Head of caudate nucleus (tissue), 42 donors: Measurements from ENCODE around the gene AGAP1.
A peak's percentile ranks its signal among the peaks of the same experiment; 100 is the strongest.

ENCODE experiments used
- DNase-seq, 42 donors: peaks; one replicate each; pipeline versions ENCODE4 v3.0.0 to v3.0.0-alpha.2; 2020 to 2021; ENCODE audit warnings: mixed read lengths in 7 of 42
- intact Hi-C: fragments of 100-400 bp; cut with DNase I; formaldehyde crosslinking; loops from one replicate; pipeline ENCODE4 v1.15.0; 2022

The AGAP1 gene

DNA sequence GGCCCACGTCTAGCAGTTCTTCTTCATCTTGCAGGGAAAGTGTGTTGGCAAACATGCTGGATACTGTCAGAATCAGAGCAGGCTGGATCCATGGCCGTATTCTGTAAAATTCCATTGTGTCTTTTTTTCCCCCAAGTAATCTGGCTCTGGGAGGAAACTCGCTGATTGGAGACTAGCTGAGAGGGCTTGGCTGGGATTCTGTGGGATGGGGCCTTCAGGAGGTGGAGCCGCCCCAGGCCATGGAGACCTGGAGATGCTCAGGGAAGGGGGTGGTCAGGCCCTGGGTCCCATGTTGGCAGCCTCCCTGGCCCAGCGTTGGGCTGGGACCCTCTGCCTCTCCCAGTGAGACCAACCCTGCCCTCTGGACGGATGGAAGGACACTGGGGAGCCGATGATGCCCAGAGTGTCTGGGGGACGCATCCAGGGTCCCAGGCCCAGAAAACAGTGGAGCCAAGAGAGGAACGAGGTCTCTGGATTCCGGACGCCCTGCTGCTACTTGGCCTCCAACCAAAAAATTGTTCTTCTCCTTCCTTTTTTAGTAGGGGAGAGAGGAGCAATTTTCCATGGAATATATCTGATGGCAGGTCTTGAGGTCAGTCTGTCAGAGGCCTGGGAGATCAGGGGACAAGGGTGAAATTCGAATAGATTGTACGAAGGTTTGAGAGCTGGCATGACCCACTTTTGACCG lies 114.5 kb downstream of the AGAP1 start:
- DNase-seq, result peak in 3 of 42 donors; percentile 44 to 76 (median 54)

GRCh38 chr2:235609321-235609720 lies 115.5 kb downstream of the AGAP1 start:
- intact Hi-C loops, result no loop called here
- no peak for DNase-seq

More for the DNA sequence above, 114.5 kb downstream of the AGAP1 start:
- intact Hi-C loops, result no loop called here

DNA sequence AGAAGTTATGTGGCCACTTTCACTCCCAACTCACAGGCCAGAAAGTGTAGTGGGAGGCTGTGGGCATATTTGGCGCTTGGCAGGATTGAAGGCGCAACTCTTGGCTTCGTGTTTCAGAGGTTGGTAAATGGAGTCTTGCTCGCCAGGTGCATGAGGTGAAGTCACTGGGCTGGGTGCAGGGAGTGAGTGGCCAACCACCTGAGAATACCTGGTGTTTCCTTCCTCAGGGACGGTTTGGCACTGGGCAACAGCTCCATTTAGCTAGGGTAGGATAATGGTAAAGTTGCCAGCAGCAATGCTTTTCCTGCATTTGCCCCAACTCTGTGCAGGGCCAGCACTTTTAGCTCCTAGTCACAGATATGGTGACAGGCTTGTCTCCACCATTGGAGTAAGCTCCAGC lies 115.9 kb downstream of the AGAP1 start:
- DNase-seq, result no peak
- intact Hi-C loops, result no loop called here

- intact Hi-C loops, result no loop called here
- peak in 5 of 42 donors; percentile 24 to 75 (median 42) for DNase-seq
Observed at GRCh38 chr2:235610696-235611257, 116.9 kb downstream of the AGAP1 start.

DNA sequence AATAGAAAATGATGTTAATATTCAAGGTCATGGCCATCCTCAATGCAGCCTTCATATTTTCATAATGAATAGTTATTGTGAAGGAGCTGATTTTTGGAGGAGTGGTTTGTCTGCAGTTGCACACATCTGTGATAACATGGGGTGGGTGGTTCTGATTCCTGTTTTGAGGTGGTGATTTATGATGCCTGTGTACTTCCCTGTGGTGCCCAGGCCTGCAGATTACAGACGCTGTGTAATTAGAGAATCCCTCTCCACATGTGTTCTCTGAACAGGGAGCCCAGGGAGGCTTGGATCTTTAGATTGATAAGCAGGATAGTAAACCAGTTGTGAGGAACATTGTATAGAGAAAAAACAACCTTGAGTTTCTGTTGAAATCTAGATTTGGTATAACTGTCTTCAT lies 117.5 kb downstream of the AGAP1 start:
- intact Hi-C loops, result no loop called here
- no peak for DNase-seq

DNA sequence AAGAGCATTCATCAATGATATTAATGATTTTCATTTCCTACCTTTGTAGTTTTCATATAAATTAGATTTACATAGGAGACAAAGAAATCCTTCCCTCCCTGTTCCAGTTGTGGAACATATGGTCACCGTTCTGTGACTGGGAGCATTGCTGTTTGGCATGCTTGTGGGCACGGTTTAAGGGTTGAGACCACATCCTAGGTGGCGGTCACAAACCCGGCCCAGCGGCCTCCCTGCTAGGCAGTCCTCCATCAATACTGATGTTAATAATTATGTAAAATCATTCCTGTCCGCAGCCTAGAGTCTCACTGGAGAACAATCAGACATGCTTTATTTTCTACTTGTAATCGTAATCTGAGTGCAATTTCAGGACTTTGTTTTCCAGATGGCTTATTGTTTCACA lies 117.9 kb downstream of the AGAP1 start:
- intact Hi-C loops, result no loop called here
- no peak for DNase-seq

DNA sequence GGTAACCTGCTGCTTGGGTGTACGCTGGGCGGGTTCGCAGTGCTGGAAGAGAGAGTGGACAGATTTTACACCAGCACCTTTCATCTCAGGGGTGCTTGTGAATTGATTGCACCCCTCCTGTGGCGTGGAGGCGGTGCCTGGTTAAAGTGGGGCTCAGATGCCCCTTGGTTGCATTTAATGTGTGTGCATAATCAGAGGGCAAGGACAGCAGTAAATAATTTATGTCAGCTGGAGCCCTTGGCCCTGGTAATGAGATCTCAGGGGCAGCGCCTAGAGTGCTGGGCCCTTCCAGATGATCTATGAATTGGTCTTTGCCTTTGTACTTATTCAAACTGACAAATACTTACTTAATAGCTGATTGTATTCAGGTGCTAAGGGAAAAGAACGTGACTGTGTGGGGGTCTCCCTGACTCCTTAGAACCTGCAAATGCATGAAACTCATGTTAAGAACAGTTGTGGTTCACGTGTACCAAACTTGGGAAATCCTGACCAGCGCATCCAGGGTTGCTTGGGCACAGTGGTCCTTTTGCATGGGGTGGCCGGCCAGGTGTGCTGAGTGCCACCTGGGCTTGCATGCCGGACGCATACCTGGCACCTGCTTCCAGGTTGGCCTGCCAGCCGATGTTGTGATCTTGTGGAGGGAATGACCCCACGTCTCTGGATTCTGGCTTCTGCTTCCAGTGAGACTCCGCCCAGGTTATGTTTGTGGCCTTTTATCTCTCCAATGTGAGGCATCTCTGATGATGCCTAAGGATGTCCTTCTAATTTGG lies 118.5 kb downstream of the AGAP1 start:
- DNase-seq, result no peak
- intact Hi-C loops, result no loop called here

DNA sequence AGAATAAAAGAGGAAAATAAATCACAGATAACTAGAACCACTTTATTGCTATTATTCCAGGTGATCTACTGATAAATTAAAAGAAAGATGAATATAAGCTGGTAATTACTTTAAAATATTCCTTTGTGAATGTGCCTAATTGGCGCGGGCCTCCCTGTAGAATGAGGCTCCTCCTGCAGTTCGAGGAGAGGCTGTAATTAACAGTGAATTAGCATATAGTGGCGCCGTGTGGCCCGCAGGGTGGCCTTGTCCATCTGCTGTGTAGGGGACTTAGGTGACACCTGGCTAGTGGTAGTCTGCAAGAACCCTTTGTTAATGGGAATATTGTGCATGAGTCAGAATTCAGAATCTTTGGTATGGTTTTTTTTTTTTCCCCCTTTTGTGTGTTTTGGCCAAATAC lies 119.8 kb downstream of the AGAP1 start:
- intact Hi-C loops, result loop anchor here (2.0 kb wide), 1 partner anchor 25 kb away; no protein-coding TSS in a partner anchor
- DNase-seq, result no peak

DNA sequence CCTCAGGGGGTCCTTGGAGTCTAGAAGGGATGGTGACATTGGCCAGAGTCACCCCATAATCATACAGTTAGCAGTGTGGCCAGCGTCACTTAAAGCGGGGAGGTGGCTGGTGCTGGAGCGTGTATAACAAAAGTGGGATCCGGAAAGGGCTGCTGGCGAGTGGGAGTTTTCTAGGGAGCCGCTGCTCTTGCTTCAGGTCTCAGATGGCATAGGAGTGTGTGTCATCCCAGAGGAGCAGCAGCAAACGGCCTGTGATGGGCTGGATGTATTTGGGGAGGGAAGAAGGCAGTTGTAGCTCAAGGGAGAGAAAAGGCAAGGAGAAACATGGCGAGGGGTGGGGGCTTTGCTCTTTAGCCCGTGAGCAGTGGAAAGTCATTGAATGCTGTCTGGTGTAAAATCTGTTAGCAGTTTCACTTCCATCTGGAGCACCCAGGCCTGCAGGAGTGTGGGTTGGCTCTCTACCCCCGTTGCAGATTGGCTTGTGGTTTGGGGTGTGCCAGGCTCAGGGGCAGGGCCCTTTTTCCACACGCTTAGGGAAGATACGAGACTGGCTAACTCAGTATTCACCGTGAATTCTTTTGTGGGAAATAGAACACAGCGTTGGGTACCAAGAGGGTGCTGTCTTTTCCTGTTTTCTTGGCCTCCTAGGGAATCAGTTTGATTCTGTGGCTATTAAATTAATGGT lies 120.5 kb downstream of the AGAP1 start:
- DNase-seq, result peak in 16 of 42 donors; percentile 22 to 72 (median 56)
- intact Hi-C loops, result loop anchor here (2.0 kb wide), 1 partner anchor 24 kb away; no protein-coding TSS in a partner anchor

- DNase-seq, result peak; percentile 78 to 97 (median 90)
- intact Hi-C loops, result loop anchor here (2.0 kb wide), 1 partner anchor 24 kb away; no protein-coding TSS in a partner anchor
Observed at GRCh38 chr2:235614900-235615712, 121.3 kb downstream of the AGAP1 start.

DNA sequence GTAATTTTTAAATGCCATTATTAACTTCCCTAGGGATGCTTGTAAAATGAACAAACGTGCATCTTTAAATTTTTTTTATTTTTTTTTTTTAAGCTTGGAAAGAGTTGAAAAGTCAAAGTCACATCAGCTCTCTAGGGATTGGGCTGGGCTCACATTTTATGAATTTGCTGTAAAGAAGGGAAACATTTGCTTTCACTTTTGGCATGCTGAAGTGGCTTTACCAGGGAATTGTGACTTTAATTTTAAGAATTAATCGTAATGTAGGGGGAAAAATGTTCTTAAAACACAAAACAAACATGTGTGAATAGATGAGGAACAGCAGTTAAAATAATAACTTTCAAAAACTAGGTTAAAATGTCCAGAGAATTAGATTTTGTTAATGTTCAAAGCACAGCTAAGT lies 123.0 kb downstream of the AGAP1 start:
- intact Hi-C loops, result no loop called here
- DNase-seq, result no peak

DNA sequence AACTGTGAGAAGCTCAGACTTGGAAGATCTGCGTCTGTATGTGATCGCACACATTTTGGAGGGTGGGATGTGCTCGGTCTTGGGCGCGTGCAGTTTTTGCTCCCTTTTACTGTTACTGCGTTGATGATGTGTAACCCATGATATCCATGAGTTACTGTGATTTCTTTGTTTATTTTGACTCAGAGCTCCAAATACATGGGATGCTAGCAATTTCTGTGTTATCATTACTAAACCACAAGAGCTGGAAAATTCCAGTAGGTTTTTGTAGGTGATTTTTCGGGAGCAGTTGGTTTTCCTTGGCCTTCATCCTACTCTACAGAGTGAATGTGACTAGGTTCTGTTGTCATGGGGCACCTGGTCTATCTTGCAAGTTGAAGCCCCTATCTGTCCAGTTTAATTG lies 124.2 kb downstream of the AGAP1 start:
- intact Hi-C loops, result no loop called here
- DNase-seq, result no peak

DNA sequence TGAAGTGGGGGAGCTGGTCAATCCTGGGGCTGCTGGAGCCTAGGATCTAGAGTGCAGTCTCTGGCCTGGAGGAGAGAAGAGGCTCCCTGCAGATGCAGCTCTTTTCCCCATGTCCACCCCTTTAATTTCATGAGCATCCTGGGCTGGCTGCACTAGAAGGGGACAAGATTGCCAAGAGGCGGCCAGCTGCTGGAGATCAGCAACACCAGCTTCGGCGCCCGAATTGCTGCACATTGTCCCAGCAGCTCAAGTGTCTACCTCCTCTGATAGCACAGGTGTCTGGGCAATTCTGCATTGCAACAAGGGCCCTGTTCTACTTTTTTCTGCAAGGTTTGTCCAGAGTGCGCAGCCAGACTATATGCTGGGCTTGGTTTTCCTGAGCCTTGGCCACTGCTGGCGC lies 125.7 kb downstream of the AGAP1 start:
- intact Hi-C loops, result no loop called here
- DNase-seq, result peak in 6 of 42 donors; percentile 35 to 74 (median 51)

DNA sequence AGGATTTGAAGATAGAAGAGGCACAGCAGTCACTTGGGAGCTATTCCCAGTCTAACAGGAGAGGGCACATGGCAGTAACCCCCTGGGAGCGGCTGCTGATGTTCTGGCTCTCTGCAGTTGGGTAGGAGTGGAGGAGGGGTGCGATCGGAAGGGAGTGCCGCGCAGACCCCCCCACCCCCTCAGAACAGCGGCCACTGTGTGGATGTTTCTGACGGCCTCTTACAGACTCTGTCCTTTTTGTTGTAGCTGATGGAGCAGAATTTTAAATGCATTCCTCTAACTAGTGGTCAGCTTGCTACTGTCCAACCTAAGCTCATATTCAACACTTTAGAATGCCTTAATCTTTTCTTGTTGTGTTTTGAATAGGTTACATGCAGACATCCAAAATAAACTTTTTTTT lies 127.9 kb downstream of the AGAP1 start:
- DNase-seq, result peak in 15 of 42 donors; percentile 27 to 76 (median 50)
- intact Hi-C loops, result no loop called here

GRCh38 chr2:235623111-235623510 lies 129.3 kb downstream of the AGAP1 start:
- peak in 1 of 42 donors; percentile 27 for DNase-seq
- intact Hi-C loops, result no loop called here

- intact Hi-C loops, result no loop called here
- no peak for DNase-seq
Observed at GRCh38 chr2:235623752-235624151, 129.9 kb downstream of the AGAP1 start.

DNA sequence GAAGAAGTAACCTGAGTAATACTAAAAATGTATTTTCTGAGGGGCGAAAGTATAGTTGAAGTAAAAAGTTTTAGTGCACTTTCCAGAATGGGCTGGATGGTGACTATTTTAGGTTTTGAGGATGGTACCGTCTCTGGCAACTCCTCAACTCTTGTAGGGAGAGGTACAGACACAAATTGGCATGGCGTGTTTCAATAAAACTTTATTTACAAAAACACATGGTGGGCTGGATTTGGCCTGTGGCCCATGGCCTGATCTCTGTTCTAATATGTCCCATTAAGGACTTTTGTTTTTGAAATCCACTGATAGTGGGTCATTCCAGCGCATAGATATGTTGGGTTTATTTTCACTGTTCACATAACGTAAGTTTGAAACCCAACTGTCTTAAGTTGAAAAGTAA lies 132.8 kb downstream of the AGAP1 start:
- intact Hi-C loops, result no loop called here
- DNase-seq, result no peak

DNA sequence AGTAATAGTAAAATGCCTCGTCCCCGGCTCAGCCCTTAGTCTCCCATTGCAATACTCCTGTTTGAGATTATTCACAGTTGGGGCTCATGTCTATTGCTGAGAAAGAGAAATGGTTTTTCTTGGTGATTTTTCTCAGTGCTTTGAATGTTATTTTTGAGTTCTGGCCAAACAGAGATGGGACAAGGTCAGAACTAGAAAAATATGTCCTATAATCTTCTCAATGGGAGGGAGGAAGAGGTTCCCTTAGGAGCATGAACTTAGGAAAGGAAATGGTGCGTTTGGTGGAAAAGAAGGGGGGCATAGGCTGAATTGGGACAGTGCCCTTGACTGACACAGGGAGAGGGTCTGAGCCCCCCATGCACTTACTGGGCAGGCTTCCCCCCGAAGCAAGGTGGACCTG lies 133.8 kb downstream of the AGAP1 start:
- no peak for DNase-seq
- intact Hi-C loops, result no loop called here
